ENCODE measurements around the gene MID1. TPM values are rescaled to one million over a fixed set of nuclear protein-coding genes. Genes with fewer than 3 reads are reported as not detected.

MID1 gene
- total RNA-seq, 1 experiment from 2014 or later, result 32.4 TPM

DNA sequence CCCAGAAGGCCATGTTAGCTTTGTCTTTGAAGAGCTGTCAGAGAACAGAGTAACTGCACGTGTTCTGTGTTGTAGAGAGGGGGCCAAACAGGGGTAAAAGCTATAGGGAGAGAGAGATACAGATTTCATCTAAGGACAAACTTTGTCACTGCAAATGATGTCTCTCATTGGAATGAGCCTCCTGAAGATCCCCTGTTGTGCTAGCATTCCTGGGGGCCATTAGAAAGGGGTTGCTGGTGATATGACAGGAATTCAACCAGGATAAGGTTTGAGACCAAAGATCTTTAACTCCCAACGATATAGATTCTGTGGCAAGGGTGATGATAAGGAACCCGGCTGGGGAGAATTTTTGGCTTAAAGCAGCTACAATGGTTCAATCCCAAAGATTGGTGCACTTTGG, 16.8 kb downstream of the MID1 start:
- H3K4me1 ChIP-seq (ENCODE audit: control insufficient read depth, insufficient read depth, low read length), result peaks cover 24% of the 10 kb centered on the region
- no peaks in the 10 kb centered on the region for H3K9me3 ChIP-seq (ENCODE audit: control insufficient read depth, insufficient read depth, low read depth, low read length)
- no peaks in the 10 kb centered on the region for H3K36me3 ChIP-seq (ENCODE audit: control insufficient read depth, insufficient read depth, low read length)
- CTCF ChIA-PET, result interaction anchor here (1.0 kb wide), 1 partner anchor 33 kb away, joined by 4 read pairs; no protein-coding TSS in a partner anchor
- no peak overlapping the region for H3K4me3 ChIP-seq (ENCODE audit: low read depth in 2 of 2, low read length in 2 of 2)
- ATAC-seq, result 0 out of 2 replicates have a peak, but pooled peaks have one; percentile 42
- in situ Hi-C loops (cut with HindIII; ENCODE audit: low pct_unique_long_range_greater_than_20kb, low sequenced_read_pairs), result no loop called here
- TF ChIP-seq, protein P1, sequence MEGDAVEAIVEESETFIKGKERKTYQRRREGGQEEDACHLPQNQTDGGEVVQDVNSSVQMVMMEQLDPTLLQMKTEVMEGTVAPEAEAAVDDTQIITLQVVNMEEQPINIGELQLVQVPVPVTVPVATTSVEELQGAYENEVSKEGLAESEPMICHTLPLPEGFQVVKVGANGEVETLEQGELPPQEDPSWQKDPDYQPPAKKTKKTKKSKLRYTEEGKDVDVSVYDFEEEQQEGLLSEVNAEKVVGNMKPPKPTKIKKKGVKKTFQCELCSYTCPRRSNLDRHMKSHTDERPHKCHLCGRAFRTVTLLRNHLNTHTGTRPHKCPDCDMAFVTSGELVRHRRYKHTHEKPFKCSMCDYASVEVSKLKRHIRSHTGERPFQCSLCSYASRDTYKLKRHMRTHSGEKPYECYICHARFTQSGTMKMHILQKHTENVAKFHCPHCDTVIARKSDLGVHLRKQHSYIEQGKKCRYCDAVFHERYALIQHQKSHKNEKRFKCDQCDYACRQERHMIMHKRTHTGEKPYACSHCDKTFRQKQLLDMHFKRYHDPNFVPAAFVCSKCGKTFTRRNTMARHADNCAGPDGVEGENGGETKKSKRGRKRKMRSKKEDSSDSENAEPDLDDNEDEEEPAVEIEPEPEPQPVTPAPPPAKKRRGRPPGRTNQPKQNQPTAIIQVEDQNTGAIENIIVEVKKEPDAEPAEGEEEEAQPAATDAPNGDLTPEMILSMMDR (IDR thresholded peaks at IDR 0.05), result no peak
- TF ChIP-seq TCF7L2 (IDR thresholded peaks at IDR 0.05; ENCODE audit: low read depth, low read length) (no peak), SIN3A (IDR thresholded peaks at IDR 0.05; ENCODE audit: borderline replicate concordance, insufficient read depth, low read depth, low read length) (no peak), POLR2AphosphoS5 (IDR thresholded peaks at IDR 0.05; ENCODE audit: low read depth, low read length) (no peak)
- TF ChIP-seq, protein P2, sequence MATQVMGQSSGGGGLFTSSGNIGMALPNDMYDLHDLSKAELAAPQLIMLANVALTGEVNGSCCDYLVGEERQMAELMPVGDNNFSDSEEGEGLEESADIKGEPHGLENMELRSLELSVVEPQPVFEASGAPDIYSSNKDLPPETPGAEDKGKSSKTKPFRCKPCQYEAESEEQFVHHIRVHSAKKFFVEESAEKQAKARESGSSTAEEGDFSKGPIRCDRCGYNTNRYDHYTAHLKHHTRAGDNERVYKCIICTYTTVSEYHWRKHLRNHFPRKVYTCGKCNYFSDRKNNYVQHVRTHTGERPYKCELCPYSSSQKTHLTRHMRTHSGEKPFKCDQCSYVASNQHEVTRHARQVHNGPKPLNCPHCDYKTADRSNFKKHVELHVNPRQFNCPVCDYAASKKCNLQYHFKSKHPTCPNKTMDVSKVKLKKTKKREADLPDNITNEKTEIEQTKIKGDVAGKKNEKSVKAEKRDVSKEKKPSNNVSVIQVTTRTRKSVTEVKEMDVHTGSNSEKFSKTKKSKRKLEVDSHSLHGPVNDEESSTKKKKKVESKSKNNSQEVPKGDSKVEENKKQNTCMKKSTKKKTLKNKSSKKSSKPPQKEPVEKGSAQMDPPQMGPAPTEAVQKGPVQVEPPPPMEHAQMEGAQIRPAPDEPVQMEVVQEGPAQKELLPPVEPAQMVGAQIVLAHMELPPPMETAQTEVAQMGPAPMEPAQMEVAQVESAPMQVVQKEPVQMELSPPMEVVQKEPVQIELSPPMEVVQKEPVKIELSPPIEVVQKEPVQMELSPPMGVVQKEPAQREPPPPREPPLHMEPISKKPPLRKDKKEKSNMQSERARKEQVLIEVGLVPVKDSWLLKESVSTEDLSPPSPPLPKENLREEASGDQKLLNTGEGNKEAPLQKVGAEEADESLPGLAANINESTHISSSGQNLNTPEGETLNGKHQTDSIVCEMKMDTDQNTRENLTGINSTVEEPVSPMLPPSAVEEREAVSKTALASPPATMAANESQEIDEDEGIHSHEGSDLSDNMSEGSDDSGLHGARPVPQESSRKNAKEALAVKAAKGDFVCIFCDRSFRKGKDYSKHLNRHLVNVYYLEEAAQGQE (IDR thresholded peaks at IDR 0.05; ENCODE audit: insufficient read depth in 1 of 2, low read depth in 2 of 2, low read length in 1 of 2), result no peak
- POLR2A ChIA-PET, result no interaction called here
- no peaks in the 10 kb centered on the region for H3K27me3 ChIP-seq (ENCODE audit: control insufficient read depth, insufficient read depth, low read length)
- no peak overlapping the region for H3K27ac ChIP-seq (ENCODE audit: low read length)
- intact Hi-C loops (cut with micrococcal nuclease; ENCODE audit: unreplicated experiment), result no loop called here
- BruUV-seq (replicated peaks), result no TSS peak
- no peak for DNase-seq (ENCODE audit: low read depth, low spot score)

DNA sequence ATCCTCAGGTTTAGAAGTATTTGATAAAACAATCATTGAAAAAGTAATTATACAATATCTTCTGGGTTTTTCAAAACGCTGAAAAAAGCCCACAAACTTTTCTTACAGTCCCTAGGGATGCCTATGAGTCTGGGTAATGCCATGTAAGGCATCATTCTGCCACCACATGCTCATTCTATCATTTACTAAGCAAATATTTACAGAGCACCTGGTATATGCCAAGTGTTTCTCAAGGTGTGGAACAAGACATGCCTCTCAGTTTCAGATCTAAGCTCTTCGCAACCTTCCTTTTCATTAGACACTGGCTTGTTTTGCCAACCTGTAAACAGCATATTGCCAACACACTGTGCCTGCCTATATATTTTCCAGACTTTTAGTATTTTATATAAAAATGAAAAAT, 17.7 kb downstream of the MID1 start:
- ChIA-PET POLR2A (no interaction called here), CTCF (interaction anchor here (1.0 kb wide), 1 partner anchor 34 kb away, joined by 4 read pairs; no protein-coding TSS in a partner anchor)
- intact Hi-C loops (cut with micrococcal nuclease; ENCODE audit: unreplicated experiment) (no loop called here), in situ Hi-C loops (cut with HindIII; ENCODE audit: low pct_unique_long_range_greater_than_20kb, low sequenced_read_pairs) (no loop called here)
- Histone ChIP-seq H3K27me3 (ENCODE audit: control insufficient read depth, insufficient read depth, low read length) (no peaks in the 10 kb centered on the region), H3K9me3 (ENCODE audit: control insufficient read depth, insufficient read depth, low read depth, low read length) (no peaks in the 10 kb centered on the region), H3K27ac (ENCODE audit: low read length) (no peak overlapping the region), H3K4me3 (ENCODE audit: low read depth in 2 of 2, low read length in 2 of 2) (no peak overlapping the region), H3K4me1 (ENCODE audit: control insufficient read depth, insufficient read depth, low read length) (peaks cover 22% of the 10 kb centered on the region), H3K36me3 (ENCODE audit: control insufficient read depth, insufficient read depth, low read length) (no peaks in the 10 kb centered on the region)
- DNase-seq (ENCODE audit: low read depth, low spot score) (no peak), ATAC-seq (no peak)
- no peak for TF ChIP-seq TCF7L2 (IDR thresholded peaks at IDR 0.05; ENCODE audit: low read depth, low read length)
- TF ChIP-seq POLR2AphosphoS5 (IDR thresholded peaks at IDR 0.05; ENCODE audit: low read depth, low read length), result no peak
- TF ChIP-seq, protein P1 (IDR thresholded peaks at IDR 0.05), result no peak
- TF ChIP-seq, protein P2 (IDR thresholded peaks at IDR 0.05; ENCODE audit: insufficient read depth in 1 of 2, low read depth in 2 of 2, low read length in 1 of 2), result no peak
- TF ChIP-seq SIN3A (IDR thresholded peaks at IDR 0.05; ENCODE audit: borderline replicate concordance, insufficient read depth, low read depth, low read length), result no peak
- no TSS peak for BruUV-seq (replicated peaks)
